ENCODE results near the gene NFIB.

DNA sequence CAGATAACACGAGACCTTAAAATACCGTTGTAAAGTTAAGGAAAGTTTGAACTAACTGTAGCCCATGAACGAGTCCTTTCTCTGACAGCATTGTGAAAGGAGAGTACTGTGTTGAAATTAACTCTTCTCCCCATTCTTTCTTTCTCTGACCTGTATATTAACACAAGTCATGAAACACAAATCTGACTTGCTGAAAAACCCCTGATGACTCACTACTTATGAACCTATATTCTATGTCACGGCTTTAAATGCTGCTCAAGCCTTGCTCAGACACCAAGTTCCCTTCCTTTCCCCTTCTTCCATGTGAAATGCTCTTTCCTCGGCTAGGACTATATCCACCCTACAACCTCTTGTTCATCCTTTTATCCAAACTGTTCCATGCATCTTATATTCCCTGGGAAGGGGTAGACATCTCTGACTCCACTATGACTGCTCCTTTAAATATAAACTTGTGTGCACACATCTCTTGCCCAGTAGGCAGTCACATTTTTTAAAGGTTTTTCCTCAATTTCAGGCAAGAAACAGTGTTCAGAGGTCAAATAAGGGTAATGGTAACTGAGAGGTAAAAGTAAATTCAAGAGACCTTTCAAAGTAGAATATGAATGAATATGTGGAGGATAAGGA, 142.9 kb downstream of the NFIB start:
- TF ChIP-seq POLR2A (IDR thresholded peaks at IDR 0.05) (no peak), CTCF (IDR thresholded peaks at IDR 0.05) (no peak)

All from uterus (tissue), 2 donors.